Suprapubic skin (tissue), 3 donors: ENCODE measurements around the gene C1orf50.

Experiments used
- CTCF ChIP-seq, 2 donors: fragments of 200-600 bp in 1 of 2; fragments of 450-650 bp in 1 of 2; sonication (generic) in 1 of 2; IDR thresholded peaks; one replicate each; pipeline ENCODE4 v1.5.1; 2016 to 2019; ENCODE audit warnings: antibody characterized with exemption in 2 of 2, mild to moderate bottlenecking in 1 of 2, moderate library complexity in 1 of 2
- POLR2AphosphoS5 ChIP-seq, 3 donors: sonication (generic); formaldehyde crosslinking; IDR thresholded peaks; one replicate each; pipeline ENCODE4 v1.6.1; 2017; ENCODE audit warnings: antibody characterized with exemption in 3 of 3

- TF ChIP-seq POLR2AphosphoS5 (IDR thresholded peaks at IDR 0.05) = no peak
- peak; percentile 36 to 55 for TF ChIP-seq CTCF (IDR thresholded peaks at IDR 0.05)
These were observed 9.8 kb upstream of the C1orf50 start for GRCh38 chr1:42756956-42757891.
